HG03460 (cell line): Measurements from ENCODE around the gene MED25.

Experiments
- ATAC-seq: cut with Tn5 transposase; IDR thresholded peaks from one replicate; pipeline ENCODE4 v1.9.1; 2021; ENCODE audit not compliant: unreplicated experiment

Gene MED25

DNA sequence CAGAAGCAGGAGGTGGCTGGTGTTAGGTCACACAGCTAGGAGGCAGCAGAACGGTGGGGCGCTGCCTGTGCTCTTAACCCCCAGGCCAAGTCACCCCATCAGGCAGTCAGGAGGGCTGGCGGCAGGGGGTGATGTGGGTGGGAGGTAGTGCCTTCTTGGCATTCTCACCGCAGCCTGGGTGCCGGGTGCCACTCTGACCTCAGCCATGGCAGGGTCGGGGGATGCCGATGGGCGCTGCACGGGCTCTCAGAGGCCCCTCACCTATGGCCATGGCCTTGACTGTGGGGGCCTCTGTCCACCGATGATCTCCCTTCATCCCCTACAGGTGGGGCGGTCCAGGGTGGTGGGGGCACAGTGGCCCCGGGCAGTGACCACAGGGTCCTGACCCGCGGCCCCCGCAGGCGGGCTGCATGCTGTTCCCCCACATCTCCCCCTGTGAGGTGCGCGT is 38.5 kb downstream of the MED25 start:
- no peak for ATAC-seq

GRCh38 chr19:49857061-49857837 is 39.2 kb downstream of the MED25 start:
- no peak for ATAC-seq

DNA sequence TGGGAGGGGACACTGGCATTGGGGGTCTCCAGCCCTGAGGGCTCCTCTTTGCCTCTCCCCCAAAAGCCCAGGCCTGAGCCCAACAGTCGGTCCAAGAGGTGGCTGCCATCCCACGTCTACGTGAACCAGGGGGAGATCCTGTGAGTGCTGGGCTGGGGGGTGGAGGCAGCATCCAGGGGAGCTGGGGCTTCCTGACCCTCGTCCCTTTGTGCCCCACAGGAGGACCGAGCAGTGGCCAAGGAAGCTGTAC is 39.7 kb downstream of the MED25 start:
- ATAC-seq = no peak

DNA sequence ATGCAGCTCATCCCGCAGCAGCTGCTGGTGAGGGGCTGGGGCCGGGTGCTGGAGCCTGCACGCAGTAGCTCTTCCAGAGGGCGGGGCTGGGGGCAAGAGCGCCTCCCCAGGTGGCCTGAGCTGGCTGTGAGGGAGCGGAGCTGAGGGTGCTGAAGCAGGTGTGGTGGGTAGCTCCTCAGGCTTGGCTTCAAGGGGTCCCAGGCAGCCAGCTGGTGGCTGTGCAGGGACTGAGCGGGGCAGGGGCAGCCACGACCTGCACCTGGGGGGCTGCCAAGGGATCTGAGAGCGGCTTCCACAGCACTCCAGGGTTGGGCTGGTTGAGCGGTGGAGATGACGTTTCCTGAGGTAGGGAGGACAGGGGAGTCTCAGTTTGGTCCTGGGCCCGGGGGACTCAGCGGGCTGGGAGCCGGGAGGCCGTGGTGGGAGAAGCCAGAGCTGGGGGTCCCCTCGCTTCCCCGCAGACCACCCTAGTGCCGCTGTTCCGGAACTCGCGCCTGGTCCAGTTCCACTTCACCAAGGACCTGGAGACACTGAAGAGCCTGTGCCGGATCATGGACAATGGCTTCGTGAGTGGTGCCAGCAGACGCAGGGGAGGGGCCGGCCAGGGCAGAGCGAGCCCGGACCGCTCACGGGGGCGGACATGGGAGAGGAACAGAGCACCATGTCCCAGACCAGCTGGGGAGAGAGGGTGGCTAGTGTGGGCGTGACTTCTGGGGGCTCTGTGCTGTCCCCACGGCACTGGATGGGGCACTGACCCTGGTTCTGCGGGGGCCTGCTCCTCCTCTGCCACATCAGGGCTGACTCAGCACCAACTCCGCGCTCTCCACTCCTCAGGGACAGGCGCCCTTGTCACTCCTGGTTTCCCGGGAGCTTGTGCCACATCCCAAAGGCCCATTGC is 40.2 kb downstream of the MED25 start:
- no peak for ATAC-seq

GRCh38 chr19:49859682-49860335 is 41.7 kb downstream of the MED25 start:
- ATAC-seq = no peak

DNA sequence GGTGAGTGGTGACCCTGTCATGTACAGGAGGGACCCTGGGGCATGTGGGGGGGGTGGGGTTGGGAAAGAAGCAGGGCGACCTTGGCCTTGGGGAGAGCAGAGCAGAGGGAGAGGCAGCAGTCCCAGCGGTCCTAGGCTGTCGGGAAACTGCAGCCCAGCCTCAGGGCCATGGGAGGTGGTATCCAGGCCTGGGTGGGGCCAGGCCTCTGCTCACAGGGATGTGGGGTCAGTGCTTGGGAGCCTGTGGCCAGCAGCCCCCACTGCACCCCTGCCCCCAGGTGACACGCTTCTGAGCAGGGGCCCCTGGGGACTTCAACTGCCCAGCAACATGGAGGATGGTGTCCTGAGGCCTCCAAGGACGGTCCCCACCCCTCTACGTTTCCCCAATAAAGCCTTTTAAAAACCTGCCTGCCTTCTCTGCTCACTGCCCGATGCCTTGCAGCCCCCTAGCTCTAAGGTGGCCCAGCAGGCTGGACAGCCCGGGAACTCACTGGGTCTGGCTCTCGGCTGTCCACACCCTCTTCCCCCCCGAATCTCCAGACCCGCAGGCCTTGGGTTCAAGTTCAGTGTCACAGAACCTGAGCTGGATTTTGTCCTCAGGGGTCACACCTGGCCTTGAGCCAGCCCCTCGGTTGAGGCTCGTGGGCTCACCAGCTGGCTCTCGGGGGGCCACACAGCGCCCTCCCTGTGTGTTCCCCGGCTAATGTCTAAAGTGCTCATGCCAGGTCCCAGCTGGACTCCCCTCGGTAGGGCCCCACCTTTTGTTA is 42.4 kb downstream of the MED25 start:
- no peak for ATAC-seq

DNA sequence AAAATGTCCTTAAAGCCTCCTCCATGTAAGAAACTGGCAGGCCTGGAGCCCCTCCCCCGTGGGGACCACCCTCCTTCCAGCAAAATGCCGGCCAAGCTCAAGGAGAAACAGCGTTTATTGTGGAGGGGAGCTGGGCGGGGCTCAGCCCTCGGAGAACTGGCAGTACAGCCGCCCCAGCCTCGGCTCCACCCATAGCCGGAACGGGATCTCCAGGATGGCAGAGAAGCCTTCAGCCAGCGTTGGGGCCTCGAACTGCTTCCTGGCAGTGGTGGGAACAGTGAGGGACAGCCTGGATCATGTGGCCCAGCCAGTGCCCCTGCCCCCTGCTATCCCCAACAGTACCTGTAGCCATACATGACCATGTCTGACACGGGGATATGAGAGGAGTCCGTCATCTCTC is 43.0 kb downstream of the MED25 start:
- ATAC-seq = no peak

DNA sequence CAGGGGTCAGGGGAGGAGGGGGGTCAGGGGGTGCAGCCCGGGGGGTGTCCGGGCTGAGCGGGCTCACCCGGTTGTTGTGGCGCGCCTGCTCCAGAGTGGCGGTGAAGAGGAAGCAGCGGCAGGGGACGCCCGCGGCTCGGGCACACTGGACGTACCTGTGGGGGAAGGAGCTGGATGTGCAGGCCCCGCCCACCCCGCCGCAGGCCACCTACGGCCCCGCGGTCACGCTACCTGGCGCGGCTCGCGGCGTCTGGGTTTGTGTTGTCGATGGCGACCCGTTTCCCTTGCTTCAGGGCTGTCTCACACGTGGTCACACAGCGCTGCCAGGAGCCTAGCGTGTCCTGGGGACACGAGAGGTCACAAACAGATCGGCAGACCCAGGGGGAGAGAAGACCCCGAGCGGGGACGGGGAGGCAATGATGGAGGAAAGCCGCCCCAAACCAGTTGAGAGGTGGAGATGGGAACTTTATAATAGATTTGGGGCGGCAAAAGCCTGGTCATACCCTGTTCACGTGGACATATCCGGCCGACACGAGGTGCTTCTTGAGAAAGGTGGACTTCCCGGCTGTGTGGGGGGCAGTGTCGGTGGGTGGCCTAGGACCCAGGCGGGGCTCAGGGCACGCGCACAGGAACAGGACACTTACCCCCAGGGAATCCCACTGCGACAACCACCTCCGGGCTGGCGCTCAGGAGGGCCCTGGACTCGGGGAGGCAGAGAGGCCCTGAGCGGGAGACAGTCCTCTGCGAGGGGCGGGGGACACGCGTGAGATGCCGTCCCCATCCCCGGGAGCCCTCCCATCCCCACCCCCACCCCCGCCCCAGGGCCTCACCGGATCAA is 43.7 kb downstream of the MED25 start:
- ATAC-seq = no peak

DNA sequence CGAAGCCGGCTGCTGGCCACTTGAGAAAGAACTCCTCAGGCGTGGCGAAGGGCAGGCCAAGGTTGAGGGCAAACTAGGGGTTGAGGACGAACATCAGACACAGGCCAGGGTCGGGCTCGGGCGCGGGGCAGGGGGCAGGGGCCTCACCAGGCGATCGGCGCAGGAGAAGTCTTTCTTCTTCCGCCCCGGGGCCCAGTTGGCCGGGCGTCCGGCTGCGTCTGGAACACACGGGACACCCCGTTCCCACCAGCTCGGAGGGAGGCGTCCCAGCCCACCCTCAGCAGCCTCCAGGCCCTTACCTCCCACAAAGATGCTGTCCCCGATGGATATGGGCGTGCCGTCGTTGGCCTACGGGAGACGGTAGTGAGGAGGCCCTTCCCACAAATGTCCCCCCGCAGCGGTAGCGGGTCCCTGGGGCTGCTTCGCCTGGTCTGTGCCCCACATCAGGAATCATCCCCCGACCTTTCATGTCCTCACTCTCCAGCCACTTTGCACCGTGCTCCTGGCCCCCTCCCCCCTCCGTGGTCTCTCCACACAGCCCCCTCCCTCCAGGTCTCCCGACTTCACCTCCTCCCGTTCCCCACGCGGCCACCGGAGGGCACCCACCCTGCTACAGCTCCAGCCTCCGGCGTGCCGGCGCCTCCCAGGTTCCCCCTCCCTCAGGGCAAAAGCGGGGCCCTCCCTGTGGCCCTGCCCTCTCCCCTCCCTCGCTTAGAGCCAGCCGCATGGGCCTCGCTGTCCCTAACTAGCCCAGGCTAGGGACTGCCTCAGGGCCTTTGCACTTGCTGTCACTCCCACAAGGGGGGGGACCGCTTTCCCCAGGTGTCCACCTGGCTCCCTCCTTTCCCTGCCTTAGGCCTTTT is 44.5 kb downstream of the MED25 start:
- ATAC-seq = no peak

DNA sequence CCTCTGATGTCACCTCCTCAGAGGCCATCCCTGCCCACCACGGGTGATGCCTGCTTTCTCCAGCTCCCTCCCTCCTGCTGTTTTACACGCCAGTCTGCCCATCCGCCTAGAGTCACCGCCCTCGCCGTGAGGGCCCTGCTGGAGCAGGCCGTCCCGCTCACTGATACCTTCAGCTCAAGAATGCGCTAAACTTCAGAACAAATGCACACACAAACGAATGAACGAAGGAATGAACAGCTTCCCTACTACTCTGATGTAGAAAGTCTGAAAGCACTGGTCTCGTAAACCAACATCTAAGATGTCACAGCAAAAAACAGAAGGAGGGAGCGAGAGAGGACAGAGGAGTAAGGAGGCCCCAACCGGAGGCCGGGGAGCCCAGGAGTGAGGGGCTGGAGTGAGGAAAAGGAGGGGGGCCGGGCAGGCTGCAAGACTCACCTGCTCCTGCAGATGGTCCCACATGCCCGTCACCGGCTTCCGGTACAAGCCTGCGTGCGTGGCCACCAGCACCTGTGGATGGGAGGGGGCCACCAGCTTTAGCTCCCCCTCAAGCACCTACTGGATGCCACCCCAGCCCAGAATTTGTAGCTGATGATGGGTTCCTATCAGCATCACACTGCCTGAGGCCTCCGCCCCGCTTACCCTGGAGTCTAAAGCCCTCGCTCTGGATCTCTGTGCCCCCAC is 45.3 kb downstream of the MED25 start:
- no peak for ATAC-seq

DNA sequence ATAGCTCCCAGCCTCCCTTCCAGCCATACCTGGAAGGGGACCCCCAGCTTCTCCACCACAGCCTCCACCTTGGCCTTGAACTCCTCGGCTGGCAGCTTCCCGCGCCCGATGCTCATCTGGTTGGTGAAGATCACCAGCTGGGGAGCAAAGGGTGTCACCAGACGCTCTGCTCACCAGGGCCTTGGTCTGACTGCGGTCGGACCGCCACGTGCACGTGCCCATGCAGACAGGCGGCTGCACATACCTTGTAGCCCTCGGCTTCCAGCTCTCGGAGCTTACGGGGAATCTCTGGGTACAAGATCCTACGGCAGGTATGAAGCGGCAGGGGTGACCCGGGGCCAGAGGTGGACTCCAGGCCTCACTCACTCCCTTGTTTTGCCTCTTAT is 45.8 kb downstream of the MED25 start:
- no peak for ATAC-seq

DNA sequence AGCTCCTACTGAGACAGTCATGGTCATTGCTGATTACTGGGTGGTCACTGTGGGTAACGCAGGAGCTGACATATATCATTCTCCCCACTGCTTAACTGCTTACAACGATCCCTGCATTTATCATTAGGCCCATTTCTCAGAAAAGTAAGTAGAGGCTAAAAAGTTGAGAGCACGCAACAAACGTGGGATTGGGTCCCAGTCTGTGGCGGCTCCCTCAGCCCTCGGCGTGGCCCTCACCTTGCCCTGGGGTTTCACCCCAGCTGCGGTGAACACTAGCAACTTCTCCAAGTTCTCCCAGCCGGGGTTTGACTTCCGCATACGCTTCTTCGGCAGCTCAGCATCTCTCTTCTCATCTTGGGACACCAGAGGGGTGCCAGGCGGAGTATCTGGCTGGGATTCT is 46.8 kb downstream of the MED25 start:
- ATAC-seq = no peak

DNA sequence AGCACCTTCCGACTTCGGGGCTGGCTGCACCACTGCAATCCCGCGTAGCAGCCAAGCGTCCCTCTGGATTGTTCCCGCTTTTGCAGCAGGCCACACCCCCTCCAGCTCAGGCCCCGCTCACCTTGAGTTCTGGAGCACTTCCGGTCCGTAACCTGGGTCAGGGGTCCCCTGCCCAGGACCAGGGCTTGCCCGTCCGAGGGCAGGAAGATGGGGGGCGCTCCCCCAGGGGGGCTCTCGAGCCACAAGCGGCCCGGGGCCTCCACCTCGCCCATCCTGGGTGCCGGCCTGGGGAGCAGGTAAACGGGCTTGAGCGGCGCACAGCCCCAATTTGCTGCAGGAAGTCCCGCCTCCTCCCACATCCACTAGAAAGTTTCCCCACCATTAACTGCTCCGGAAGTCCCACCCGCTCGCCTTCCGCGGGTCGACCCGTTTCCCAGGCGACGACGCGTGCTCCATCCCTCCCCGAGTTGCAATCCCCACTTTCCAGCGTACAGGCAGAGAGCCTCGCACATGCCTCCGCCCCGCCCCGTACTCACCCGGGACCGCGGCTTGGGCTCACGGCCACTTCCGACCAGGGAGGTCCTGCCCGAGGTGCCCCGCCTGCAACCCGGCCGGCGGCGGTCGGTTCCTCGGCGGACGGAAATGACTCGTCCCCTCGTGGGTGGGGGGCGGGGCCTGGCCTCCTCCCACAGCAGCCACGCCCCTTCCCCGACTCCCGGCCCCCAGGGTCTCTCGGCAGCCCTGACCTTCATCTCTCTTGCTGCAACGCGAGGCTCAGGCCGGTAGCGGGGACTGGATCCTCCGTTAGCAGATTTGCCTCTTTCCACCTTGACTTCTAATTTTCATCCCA is 49.1 kb downstream of the MED25 start, which contains the start of gene PNKP:
PNKP (minus strand) TSS at position 644 of the 850 bp plus-strand sequence; CDS start at position 272, 372 bp downstream.
- peak; percentile 34 for ATAC-seq

DNA sequence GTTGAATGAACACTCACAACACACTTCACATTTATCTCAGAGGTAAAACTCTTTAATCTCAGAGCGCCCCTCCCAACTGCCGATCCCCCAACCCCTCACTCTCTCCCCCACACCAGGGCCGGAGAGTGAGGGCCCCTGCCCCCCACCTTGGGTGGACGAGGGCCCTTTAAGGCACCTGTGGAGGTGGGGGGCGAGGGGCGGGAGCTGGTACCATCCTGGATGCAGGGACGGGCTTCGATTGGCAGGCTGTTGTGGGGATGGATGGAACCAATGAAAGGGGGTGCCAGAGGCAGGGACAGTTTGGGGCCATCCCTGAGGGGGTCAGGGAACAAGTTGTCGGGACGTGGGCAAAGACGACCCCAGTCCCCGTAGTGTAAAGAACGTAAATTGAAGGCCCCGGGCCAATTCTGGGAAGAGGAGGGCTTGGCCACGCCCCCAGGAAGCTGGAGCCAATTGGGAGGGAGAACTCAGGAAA is 51.0 kb downstream of the MED25 start:
- peak; percentile 16 for ATAC-seq

GRCh38 chr19:49869484-49870308 is 51.6 kb downstream of the MED25 start:
- peak; percentile 65 for ATAC-seq

- ATAC-seq = no peak
Measured at GRCh38 chr19:49870309-49870901, 52.3 kb downstream of the MED25 start.
